Cardiac fibroblast (primary cell): ENCODE data around the gene LEMD2.

ENCODE experiments used
- DNase-seq, 2 donors: peaks; one replicate each; pipeline versions ENCODE4 v3.0.0 to v3.0.0-alpha.2; 2010; ENCODE audit warnings: low read depth in 2 of 2
- H3K4me3 ChIP-seq, 2 donors: replicated peaks in 1 of 2; 1 replicate in 1 of 2; 2 replicates in 1 of 2; pipeline ENCODE4 v1.5.1; 2011; ENCODE audit warnings: low read depth in 2 of 2, low read length in 2 of 2, mild to moderate bottlenecking in 2 of 2, moderate library complexity in 1 of 2
- CTCF ChIP-seq: IDR thresholded peaks from one replicate; pipeline ENCODE4 v1.5.1; 2011; ENCODE audit warnings: low read depth, mild to moderate bottlenecking, low read length, inconsistent platforms

Gene LEMD2

DNA sequence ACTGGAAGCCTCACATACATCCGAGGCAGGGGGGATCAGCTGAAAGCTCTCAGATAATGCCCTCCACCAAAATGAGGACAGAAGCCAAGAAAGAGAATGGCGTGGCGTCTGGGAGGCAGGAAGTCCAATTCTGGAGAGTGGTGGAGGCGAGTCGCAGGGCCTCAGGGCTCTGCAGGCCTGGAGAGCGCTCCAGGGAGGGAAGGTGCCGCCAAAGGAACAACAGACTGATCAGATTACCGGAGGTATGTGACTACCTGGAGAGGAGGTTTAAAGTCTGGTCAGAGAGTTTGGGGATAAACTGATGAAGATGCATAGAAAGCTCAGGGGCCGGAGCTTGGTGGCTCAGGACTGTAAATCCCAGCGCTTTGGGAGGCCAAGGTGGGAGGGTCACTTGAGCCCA is 31.0 kb downstream of the LEMD2 start:
- TF ChIP-seq CTCF: no peak
- DNase-seq: no peak
- no peak overlapping the region for H3K4me3 ChIP-seq

DNA sequence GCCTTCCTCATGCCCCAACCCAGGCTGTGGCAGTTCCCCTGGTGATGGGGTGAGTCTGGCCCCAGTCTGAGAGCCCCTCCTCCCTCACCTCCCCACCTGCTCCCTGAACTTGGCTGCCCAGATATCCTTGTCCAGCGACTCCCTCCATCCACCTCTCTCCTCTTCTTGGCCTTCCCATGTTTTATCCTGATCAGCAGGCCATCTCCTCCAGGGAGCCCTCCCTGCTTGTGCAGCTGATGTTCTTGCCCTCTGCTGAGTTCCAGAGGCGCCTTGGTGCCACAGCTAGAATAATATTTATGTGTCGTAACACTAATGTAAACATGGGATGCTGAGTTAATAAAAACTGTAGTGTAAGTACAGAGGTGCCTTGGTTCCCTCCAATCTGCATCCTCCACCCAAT is 31.8 kb downstream of the LEMD2 start:
- H3K4me3 ChIP-seq: no peak overlapping the region
- DNase-seq: no peak
- TF ChIP-seq CTCF: no peak

DNA sequence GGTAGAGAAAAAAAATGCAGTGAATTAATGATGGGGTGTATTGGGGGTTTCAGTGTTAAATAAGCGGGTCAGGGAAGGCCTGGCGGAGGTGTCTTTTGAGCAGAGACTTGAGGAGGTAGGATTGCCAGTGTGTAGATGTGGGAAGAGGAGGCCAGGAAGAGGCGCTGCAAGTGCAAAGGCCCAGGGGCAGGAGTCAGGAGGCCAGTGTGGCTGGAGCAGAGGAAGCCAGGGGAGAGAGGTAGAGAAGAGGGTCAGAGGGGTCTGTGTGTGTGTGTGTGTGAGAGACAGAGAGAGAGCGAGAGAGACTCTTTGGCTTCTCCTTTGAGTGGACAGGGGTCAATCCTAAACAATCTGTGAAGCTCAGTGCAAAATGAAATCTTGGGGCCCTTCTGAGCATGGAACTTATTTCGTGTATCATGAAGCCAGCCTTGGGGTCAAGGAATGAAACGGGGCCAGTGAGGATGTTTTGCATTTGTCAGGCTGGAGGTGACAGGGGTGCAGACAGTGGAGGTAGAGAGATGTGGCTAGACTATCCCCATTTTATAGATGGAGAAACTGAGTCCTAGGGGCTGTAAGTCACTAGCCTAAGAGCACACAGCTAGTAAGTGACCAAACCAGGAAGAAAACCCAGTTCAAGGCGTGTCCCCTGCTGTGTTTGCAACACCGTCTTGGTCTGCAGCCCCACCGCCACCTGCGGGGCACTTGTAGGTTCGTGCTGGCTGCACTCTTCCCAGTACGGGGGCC is 32.5 kb downstream of the LEMD2 start:
- no peak overlapping the region for H3K4me3 ChIP-seq
- DNase-seq: no peak
- TF ChIP-seq CTCF: no peak

- TF ChIP-seq CTCF: no peak
- DNase-seq: no peak
- no peak overlapping the region for H3K4me3 ChIP-seq
These were observed 33.7 kb downstream of the LEMD2 start for GRCh38 chr6:33755070-33755869.

- no peak for DNase-seq
- TF ChIP-seq CTCF: no peak
- no peak overlapping the region for H3K4me3 ChIP-seq
These were observed 34.7 kb downstream of the LEMD2 start for GRCh38 chr6:33754222-33754621.

GRCh38 chr6:33752646-33753015 is 36.3 kb downstream of the LEMD2 start:
- no peak for TF ChIP-seq CTCF
- H3K4me3 ChIP-seq: no peak overlapping the region
- DNase-seq: no peak
